GM12875 (cell line): Measurements from ENCODE around the gene FAIM.
A peak's percentile ranks its signal among the peaks of the same experiment; 100 is the strongest.

ENCODE experiments used
- H3K4me3 ChIP-seq: one replicate; pipeline ENCODE4 v1.5.1; 2011; ENCODE audit warnings: low read depth, low read length, control low read depth
- TF ChIP-seq, protein P1 (sequence below): IDR thresholded peaks from 2 replicates; pipeline ENCODE4 v1.5.1; 2011; ENCODE audit warnings: low read depth, mild to moderate bottlenecking, control low read depth, inconsistent platforms, low read length, moderate library complexity, borderline replicate concordance; ENCODE audit not compliant: insufficient read depth

FAIM gene

DNA sequence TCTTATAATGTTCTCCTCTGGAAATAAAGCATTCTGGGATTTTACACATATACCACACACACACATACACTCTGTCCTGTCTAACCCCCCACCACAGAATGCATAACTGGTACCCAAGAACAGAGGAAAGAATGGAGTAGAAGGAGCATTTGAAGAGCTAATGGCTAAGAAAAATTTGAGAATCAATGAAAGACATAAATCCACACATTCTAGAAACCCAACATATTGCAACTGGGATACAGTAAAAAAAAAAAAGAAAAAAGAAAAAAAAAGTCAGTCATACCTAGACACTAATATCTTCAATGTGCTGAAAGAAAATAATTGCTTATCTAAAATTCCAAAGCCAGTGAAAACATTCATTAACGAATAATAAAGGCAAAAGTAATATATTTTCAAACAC is 35.4 kb upstream of the FAIM start:
- H3K4me3 ChIP-seq: no peak overlapping the region
- TF ChIP-seq, protein P1, sequence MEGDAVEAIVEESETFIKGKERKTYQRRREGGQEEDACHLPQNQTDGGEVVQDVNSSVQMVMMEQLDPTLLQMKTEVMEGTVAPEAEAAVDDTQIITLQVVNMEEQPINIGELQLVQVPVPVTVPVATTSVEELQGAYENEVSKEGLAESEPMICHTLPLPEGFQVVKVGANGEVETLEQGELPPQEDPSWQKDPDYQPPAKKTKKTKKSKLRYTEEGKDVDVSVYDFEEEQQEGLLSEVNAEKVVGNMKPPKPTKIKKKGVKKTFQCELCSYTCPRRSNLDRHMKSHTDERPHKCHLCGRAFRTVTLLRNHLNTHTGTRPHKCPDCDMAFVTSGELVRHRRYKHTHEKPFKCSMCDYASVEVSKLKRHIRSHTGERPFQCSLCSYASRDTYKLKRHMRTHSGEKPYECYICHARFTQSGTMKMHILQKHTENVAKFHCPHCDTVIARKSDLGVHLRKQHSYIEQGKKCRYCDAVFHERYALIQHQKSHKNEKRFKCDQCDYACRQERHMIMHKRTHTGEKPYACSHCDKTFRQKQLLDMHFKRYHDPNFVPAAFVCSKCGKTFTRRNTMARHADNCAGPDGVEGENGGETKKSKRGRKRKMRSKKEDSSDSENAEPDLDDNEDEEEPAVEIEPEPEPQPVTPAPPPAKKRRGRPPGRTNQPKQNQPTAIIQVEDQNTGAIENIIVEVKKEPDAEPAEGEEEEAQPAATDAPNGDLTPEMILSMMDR: no peak

DNA sequence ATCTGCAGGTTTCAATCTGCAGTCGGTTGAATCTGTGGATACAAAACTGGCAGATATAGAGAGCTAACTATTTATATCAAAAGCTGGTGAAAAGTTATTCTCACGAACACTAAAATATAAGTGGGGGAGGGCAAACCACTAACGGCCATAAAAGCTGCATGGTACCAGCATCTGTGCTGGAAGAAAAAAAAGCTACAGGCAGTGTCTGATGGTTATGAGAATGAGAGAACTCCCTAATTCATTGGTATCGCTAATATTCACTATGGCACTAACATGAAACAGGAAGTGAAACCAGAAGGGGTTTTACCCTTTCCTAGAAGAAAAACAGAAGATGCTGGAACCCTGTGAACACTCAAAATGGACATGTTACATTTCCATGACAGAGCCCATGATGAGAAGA is 30.4 kb upstream of the FAIM start:
- H3K4me3 ChIP-seq: no peak overlapping the region
- TF ChIP-seq, protein P1: no peak

DNA sequence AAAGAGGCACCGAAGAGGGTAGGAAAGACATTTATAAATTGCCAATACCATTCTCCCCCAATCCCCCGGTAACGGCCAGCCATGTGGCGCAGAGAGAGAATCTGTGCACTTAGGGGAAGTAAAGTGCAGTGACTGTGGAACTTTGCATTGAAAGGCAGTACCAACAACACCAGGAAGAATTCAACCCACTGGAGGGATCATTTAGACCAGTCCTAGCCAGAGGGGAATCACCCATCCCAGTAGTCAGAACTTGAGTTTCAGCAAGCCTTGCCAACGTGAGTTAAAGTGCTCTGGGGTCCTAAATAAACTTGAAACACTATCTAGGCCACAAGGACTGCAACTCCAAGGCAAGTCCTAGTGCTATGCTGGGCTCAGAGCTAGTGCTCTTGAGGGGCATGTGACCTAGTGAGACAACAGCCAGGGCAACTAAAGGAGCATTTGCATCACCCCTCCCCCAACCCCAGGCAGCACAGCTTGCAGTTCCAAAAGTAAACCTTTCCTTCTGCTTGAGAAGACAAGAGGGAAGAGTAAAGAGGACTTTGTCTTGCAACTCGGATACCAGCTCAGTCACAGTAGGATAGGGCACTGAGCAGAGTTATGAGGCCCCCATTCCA is 29.5 kb upstream of the FAIM start:
- no peak overlapping the region for H3K4me3 ChIP-seq
- TF ChIP-seq, protein P1: no peak

DNA sequence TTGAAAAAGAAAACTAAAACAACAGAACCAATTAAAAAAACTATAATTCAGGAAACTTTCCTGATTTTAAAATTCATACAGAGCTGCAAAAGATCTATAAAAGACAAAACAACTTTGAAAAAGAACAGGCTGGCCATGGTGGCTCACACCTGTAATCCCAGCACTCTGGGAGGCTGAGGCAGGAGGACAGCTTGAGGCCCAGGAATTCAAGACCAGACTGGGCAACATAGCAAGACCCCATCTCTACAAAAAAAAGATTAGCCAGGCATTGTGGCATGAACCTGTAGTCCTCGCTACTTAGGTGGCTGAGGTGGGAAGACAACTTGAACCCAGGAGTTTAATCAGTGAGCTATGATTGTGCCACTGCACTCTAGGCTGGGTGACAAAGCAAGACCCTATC is 21.2 kb upstream of the FAIM start:
- TF ChIP-seq, protein P1: no peak
- no peak overlapping the region for H3K4me3 ChIP-seq

DNA sequence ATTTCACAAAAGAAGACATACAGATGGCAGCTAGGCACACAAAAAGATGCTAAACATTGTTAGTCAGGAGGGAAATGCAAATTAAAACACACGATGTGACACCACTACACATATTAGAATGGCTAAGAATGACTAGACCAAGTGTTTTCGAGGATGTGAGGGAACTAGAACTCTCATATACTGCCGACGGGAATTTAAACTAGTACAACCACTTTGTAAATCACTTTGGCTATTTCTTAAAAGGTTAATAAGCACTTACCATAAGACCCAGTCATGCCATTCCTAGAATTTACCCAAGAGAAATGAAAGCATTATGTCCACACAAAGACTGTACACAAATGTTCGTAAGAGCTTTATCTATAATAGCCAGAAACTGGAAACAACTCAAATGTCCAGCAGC is 20.1 kb upstream of the FAIM start:
- TF ChIP-seq, protein P1: no peak
- no peak overlapping the region for H3K4me3 ChIP-seq

DNA sequence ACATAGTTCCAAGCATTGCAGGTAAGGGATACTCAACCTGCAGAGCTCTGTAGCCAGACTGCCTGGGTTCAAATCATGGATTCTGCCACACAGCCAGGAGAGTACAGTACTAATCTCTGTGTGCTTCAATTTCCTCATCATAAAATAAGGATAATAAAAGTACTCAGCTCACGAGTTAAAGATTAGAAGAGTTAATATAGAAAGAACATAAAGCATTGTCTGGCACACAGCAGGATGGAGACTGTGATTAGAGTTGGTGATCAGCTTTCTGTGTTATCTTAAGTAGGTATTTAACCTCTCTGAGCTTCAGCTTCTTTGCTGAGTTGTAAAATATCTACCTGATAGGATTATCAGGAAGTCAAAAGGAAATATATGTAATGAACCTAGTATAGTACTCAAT is 17.2 kb upstream of the FAIM start:
- no peak overlapping the region for H3K4me3 ChIP-seq
- TF ChIP-seq, protein P1: no peak

DNA sequence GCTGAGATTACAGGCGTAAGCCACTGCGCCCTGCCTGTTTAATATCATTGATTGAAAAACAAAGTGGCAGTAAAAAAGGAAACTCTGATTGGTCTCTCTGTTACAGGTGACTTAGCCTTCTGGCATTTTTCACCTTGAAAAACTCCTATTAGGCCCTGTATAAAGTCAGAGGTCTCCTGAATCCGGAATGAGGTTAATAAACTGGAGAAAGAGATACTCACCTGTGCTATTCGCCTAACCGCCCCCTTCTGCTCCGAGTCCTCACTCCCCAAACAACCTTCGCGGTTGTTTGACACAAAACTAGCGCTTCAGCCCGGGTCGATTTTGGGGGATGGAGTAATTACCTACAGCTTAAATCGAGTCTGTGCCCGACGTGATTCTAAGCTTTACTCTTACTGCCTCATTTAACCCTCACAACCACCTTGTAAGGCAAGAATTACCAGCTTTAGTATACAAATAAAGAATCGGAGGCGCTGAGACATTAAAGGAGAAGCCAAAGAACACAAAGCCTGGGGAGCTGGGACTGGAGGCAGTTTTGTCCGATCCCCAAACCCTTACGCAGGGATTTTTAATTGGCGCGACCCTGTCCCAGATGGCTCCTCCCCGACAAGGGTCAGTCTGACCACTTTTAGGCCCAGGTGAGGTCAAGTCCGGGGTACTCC is 15.0 kb upstream of the FAIM start:
- TF ChIP-seq, protein P1: no peak

More for the DNA sequence above, 15.0 kb upstream of the FAIM start:
- peak overlapping the region; percentile 57 for H3K4me3 ChIP-seq
